ENCODE results near the gene NANP.
"Not testable (repeated sequence)": the region's sequence is repeated elsewhere in the genome, so short reads cannot be mapped to it uniquely, and the experiment has no call there.

NANP gene

GRCh38 chr20:25605148-25605547 lies 18.7 kb downstream of the NANP start:
- DNase-seq: no peak

GRCh38 chr20:25604611-25605010 lies 19.2 kb downstream of the NANP start:
- no peak for DNase-seq

- not testable (repeated sequence) for DNase-seq
Observed at GRCh38 chr20:25602914-25603309, 20.9 kb downstream of the NANP start.

- DNase-seq: not testable (repeated sequence)
Observed at GRCh38 chr20:25602191-25602913, 21.5 kb downstream of the NANP start.

- no peak for DNase-seq
Observed at GRCh38 chr20:25601659-25602058, 22.2 kb downstream of the NANP start.

GRCh38 chr20:25600632-25601031 lies 23.2 kb downstream of the NANP start:
- no peak for DNase-seq

GRCh38 chr20:25592135-25592852 lies 31.5 kb downstream of the NANP start:
- no peak for DNase-seq

- DNase-seq: not testable (repeated sequence)
Observed at GRCh38 chr20:25590778-25591177, 33.0 kb downstream of the NANP start.

GRCh38 chr20:25588491-25588890 lies 35.3 kb downstream of the NANP start:
- no peak for DNase-seq

GRCh38 chr20:25587536-25587935 lies 36.3 kb downstream of the NANP start:
- no peak for DNase-seq

GRCh38 chr20:25586877-25587276 lies 36.9 kb downstream of the NANP start:
- no peak for DNase-seq

GRCh38 chr20:25584905-25585704 lies 38.7 kb downstream of the NANP start, which contains the start of gene NINL:
NINL (minus strand) TSS chr20:25585531; CDS start chr20:25526587, 58,944 bp downstream.
- no peak for DNase-seq

GRCh38 chr20:25583607-25584006 lies 40.2 kb downstream of the NANP start:
- DNase-seq: not testable (repeated sequence)

- DNase-seq: no peak
Observed at GRCh38 chr20:25580711-25581110, 43.1 kb downstream of the NANP start.

GRCh38 chr20:25579081-25579770 lies 44.6 kb downstream of the NANP start:
- DNase-seq: no peak

GRCh38 chr20:25576783-25577530 lies 46.9 kb downstream of the NANP start:
- no peak for DNase-seq

GRCh38 chr20:25574411-25574810 lies 49.4 kb downstream of the NANP start:
- no peak for DNase-seq

GRCh38 chr20:25573288-25574251 lies 50.2 kb downstream of the NANP start:
- no peak for DNase-seq

GRCh38 chr20:25571817-25572216 lies 52.0 kb downstream of the NANP start:
- no peak for DNase-seq

GRCh38 chr20:25571240-25571639 lies 52.6 kb downstream of the NANP start:
- DNase-seq: no peak

GRCh38 chr20:25570148-25570530 lies 53.7 kb downstream of the NANP start:
- DNase-seq: no peak
